GM12864 (cell line): ENCODE data around the gene SLC1A5.
"Not testable (repeated sequence)": the region's sequence is repeated elsewhere in the genome, so short reads cannot be mapped to it uniquely, and the experiment has no call there.

Experiments
- DNase-seq: peaks from one replicate; pipeline ENCODE4 v3.0.0-alpha.2; 2011; ENCODE audit warnings: low read depth
- H3K4me3 ChIP-seq: 2 replicates; pipeline ENCODE4 v1.5.1; 2011; ENCODE audit warnings: mild to moderate bottlenecking, low read depth, low read length, control low read depth
- CTCF ChIP-seq: IDR thresholded peaks from 2 replicates; pipeline ENCODE4 v1.5.1; 2011; ENCODE audit warnings: low read depth, mild to moderate bottlenecking, moderate library complexity, low read length, control low read depth, inconsistent platforms; ENCODE audit errors: missing control alignments

The SLC1A5 gene

GRCh38 chr19:46776927-46777911 lies 11.2 kb downstream of the SLC1A5 start:
- H3K4me3 ChIP-seq, result no peak overlapping the region
- no peak for TF ChIP-seq CTCF
- no peak for DNase-seq

- no peak for TF ChIP-seq CTCF
- no peak overlapping the region for H3K4me3 ChIP-seq
- DNase-seq, result no peak
Observed at GRCh38 chr19:46775642-46776258, 12.6 kb downstream of the SLC1A5 start.

GRCh38 chr19:46773018-46773399 lies 15.4 kb downstream of the SLC1A5 start:
- no peak for TF ChIP-seq CTCF
- no peak overlapping the region for H3K4me3 ChIP-seq
- DNase-seq, result no peak

- no peak for DNase-seq
- H3K4me3 ChIP-seq, result no peak overlapping the region
- TF ChIP-seq CTCF, result no peak
Observed at GRCh38 chr19:46772170-46773017, 16.0 kb downstream of the SLC1A5 start.

GRCh38 chr19:46768746-46769145 lies 19.6 kb downstream of the SLC1A5 start:
- not testable (repeated sequence) for H3K4me3 ChIP-seq, DNase-seq

- no peak overlapping the region for H3K4me3 ChIP-seq
- peak; percentile 91 for TF ChIP-seq CTCF
- no peak for DNase-seq
Observed at GRCh38 chr19:46766569-46767317, 21.7 kb downstream of the SLC1A5 start.

GRCh38 chr19:46764817-46765291 lies 23.5 kb downstream of the SLC1A5 start:
- H3K4me3 ChIP-seq, result no peak overlapping the region
- no peak for TF ChIP-seq CTCF
- DNase-seq, result no peak
